SK-N-SH treated with all-trans-retinoic acid at 6 μM for 48 hours (cell line): Measurements from ENCODE around the gene DDI2.

Source experiments
- ATAC-seq: fragments of 200-7000 bp; cut with Tn5 transposase; 3 replicates; pipeline ENCODE4 v1.9.1; 2020; ENCODE audit warnings: mild to moderate bottlenecking, moderate library complexity
- ARNTL ChIP-seq: fragments of 450-650 bp; formaldehyde crosslinking; IDR thresholded peaks from 2 replicates; pipeline ENCODE4 v1.5.0; 2020; ENCODE audit warnings: low read depth, mild to moderate bottlenecking, moderate library complexity, borderline replicate concordance
- BACH2 ChIP-seq: fragments of 250-450 bp; sonication (Bioruptor Pico); IDR thresholded peaks from 2 replicates; pipeline ENCODE4 v1.9.0; 2021; ENCODE audit warnings: mild to moderate bottlenecking, borderline replicate concordance
- CSDC2 ChIP-seq: fragments of 250-450 bp; sonication (Bioruptor Pico); IDR thresholded peaks from 2 replicates; pipeline ENCODE4 v1.5.0; 2020; ENCODE audit warnings: mild to moderate bottlenecking, moderate library complexity
- ESRRG ChIP-seq: fragments of 250-450 bp; sonication (Bioruptor Pico); IDR thresholded peaks from 2 replicates; pipeline ENCODE4 v1.6.1; 2021; ENCODE audit warnings: mild to moderate bottlenecking
- GLIS3 ChIP-seq: fragments of 250-450 bp; sonication (Bioruptor Pico); IDR thresholded peaks from 2 replicates; pipeline ENCODE4 v1.5.0; 2020; ENCODE audit warnings: mild to moderate bottlenecking, moderate library complexity
- ISL1 ChIP-seq: fragments of 250-450 bp; sonication (Bioruptor Pico); IDR thresholded peaks from 2 replicates; pipeline ENCODE4 v2.1.2; 2022; ENCODE audit warnings: mild to moderate bottlenecking, moderate library complexity
- OSR1 ChIP-seq: fragments of 250-450 bp; sonication (Bioruptor Pico); IDR thresholded peaks from 2 replicates; pipeline ENCODE4 v1.8.0; 2022; ENCODE audit warnings: moderate library complexity, mild to moderate bottlenecking, inconsistent platforms
- PPARA ChIP-seq: fragments of 250-450 bp; sonication (Bioruptor Pico); IDR thresholded peaks from 2 replicates; pipeline ENCODE4 v1.5.0; 2020; ENCODE audit warnings: mild to moderate bottlenecking, borderline replicate concordance
- RARB ChIP-seq: fragments of 250-450 bp; sonication (Bioruptor Pico); IDR thresholded peaks from 2 replicates; pipeline ENCODE4 v1.8.0; 2021; ENCODE audit warnings: mild to moderate bottlenecking, moderate library complexity
- SNAI2 ChIP-seq: fragments of 250-450 bp; sonication (Bioruptor Pico); IDR thresholded peaks from 2 replicates; pipeline ENCODE4 v1.5.0; 2020; ENCODE audit warnings: mild to moderate bottlenecking, moderate library complexity
- TCF4 ChIP-seq: fragments of 250-450 bp; sonication (Bioruptor Pico); IDR thresholded peaks from 2 replicates; pipeline ENCODE4 v1.8.0; 2021; ENCODE audit warnings: mild to moderate bottlenecking, moderate library complexity, borderline replicate concordance
- ZC3H10 ChIP-seq: fragments of 250-450 bp; sonication (Bioruptor Pico); IDR thresholded peaks from 2 replicates; pipeline ENCODE4 v1.5.1; 2021; ENCODE audit warnings: mild to moderate bottlenecking, moderate library complexity
- ZFP3 ChIP-seq: fragments of 250-450 bp; sonication (Bioruptor Pico); IDR thresholded peaks from 2 replicates; pipeline ENCODE4 v1.5.0; 2020; ENCODE audit warnings: mild to moderate bottlenecking, moderate library complexity
- ZFP30 ChIP-seq: fragments of 450-650 bp; formaldehyde crosslinking; IDR thresholded peaks from 2 replicates; pipeline ENCODE4 v1.5.0; 2022; ENCODE audit warnings: mild to moderate bottlenecking, moderate library complexity
- ZNF565 ChIP-seq: fragments of 450-650 bp; formaldehyde crosslinking; conservative IDR thresholded peaks from 2 replicates; pipeline ENCODE4 v1.5.0; 2020; ENCODE audit warnings: low read depth, mild to moderate bottlenecking, moderate library complexity
- ZNF70 ChIP-seq: fragments of 450-650 bp; formaldehyde crosslinking; IDR thresholded peaks from 2 replicates; pipeline ENCODE4 v1.5.0; 2020; ENCODE audit warnings: mild to moderate bottlenecking, moderate library complexity
- ZNF8 ChIP-seq: fragments of 450-650 bp; formaldehyde crosslinking; IDR thresholded peaks from 2 replicates; pipeline ENCODE4 v1.5.0; 2020; ENCODE audit warnings: mild to moderate bottlenecking, moderate library complexity
- TF ChIP-seq, protein P1 (sequence below): fragments of 250-450 bp; sonication (Bioruptor Pico); IDR thresholded peaks from 2 replicates; pipeline ENCODE4 v1.8.0; 2021; ENCODE audit warnings: low read depth, mild to moderate bottlenecking, moderate library complexity, borderline replicate concordance
- TF ChIP-seq, protein P2 (sequence below): fragments of 250-450 bp; sonication (Bioruptor Pico); IDR thresholded peaks from 2 replicates; pipeline ENCODE4 v1.8.0; 2020; ENCODE audit warnings: mild to moderate bottlenecking, moderate library complexity, borderline replicate concordance

DDI2 gene

DNA sequence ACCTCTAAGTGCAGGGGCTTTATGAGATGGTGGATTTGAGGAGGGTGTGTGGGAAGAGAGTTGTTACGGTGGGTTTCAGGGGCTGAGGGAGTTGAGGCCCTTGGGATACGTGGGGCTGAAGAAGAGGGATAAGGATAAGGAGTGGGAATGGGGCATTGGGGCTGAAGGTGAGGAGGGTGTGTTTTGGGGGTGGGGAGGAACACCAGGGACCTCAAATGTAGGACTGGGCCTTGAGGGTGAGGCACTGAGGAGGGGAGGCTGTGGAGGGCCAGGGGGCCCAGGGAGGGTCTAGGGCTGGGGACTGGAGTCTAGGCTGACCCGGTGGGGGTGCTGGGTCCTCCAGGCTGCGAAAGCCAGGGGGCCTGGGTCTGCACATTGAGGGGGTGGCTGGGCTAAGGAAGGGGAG, 65.7 kb downstream of the DDI2 start:
- no peak for ATAC-seq
- TF ChIP-seq PPARA (CRISPR knock-in tag) = no peak

DNA sequence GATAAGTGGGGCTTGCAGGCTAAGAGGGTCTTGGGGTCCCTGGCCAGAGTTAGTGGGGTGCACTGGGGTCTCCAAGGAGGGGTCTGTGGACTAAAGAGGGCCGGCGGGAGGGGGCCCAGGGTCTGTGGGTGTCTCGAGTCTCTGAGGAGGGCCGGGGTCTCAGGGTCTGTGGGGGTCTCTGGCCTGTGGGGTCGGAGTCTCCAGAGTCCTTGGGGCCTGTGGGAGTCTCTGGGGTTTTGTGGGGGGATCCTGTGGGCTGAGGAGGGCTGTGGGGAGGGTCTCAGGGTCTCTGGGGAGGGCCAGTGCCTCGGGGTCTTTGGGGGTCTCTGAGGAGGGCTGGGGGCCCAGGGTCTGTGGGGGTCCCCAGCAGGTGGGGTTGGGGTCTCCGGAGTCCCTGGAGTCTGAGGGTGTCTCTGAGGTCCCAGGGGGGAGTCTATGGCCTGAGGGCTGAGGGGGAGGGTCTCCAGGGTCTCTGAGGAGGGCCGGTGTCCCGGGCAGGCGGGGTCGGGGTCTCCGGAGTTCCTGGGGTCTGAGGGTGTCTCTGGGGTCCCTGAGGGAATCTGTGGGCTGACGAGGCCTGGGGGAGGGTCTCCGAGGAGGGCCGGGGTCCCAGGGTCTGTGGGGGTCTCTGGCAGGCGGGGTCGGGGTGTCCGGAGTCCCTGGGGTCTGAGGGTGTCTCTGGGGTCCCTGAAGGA, 66.2 kb downstream of the DDI2 start:
- no peak for ATAC-seq
- TF ChIP-seq OSR1 = no peak
- TF ChIP-seq RARB (CRISPR knock-in tag) = no peak
- no peak for TF ChIP-seq ARNTL
- no peak for TF ChIP-seq TCF4 (CRISPR knock-in tag)
- TF ChIP-seq ESRRG (CRISPR knock-in tag) = no peak
- TF ChIP-seq CSDC2 (CRISPR knock-in tag) = no peak
- no peak for TF ChIP-seq ZC3H10
- TF ChIP-seq ZNF8 (CRISPR knock-in tag) = no peak
- TF ChIP-seq ISL1 (CRISPR knock-in tag) = no peak
- TF ChIP-seq ZFP3 (CRISPR knock-in tag) = no peak
- no peak for TF ChIP-seq SNAI2 (CRISPR knock-in tag)
- no peak for TF ChIP-seq ZFP30 (CRISPR knock-in tag)
- TF ChIP-seq, protein P1, sequence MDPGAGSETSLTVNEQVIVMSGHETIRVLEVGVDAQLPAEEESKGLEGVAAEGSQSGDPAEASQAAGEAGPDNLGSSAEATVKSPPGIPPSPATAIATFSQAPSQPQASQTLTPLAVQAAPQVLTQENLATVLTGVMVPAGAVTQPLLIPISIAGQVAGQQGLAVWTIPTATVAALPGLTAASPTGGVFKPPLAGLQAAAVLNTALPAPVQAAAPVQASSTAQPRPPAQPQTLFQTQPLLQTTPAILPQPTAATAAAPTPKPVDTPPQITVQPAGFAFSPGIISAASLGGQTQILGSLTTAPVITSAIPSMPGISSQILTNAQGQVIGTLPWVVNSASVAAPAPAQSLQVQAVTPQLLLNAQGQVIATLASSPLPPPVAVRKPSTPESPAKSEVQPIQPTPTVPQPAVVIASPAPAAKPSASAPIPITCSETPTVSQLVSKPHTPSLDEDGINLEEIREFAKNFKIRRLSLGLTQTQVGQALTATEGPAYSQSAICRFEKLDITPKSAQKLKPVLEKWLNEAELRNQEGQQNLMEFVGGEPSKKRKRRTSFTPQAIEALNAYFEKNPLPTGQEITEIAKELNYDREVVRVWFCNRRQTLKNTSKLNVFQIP (CRISPR knock-in tag) = no peak
- no peak for TF ChIP-seq PPARA (CRISPR knock-in tag)

DNA sequence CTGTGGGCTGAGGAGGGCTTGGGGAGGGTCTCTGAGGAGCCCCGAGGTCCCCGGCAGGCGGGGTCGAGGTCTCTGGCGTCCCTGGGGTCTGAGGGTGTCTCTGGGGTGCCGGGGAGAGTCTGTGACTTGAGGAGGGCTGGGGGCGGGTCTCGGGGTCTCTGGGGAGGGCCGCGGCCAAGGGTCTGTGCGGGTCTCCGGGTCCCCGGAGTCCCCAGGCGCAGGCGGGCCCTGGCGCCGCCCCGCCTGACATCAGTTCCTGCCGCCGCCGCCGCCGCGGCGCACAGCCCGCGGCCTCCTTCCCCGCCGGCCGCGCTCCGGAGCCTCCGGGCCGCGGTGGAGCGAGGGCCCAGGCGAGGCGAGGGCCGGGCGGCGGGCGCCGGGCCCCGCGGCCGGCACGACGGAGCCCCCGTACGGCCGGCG, 66.8 kb downstream of the DDI2 start, which contains the start of gene PLEKHM2:
PLEKHM2 (plus strand) TSS at position 279 of the 420 bp plus-strand sequence. CDS start 239 bp downstream, outside the sequence.
- TF ChIP-seq ZC3H10 (no peak), TCF4 (CRISPR knock-in tag) (no peak), ISL1 (CRISPR knock-in tag) (no peak), GLIS3 (CRISPR knock-in tag) (no peak), ESRRG (CRISPR knock-in tag) (no peak), ZNF8 (CRISPR knock-in tag) (no peak), PPARA (CRISPR knock-in tag) (no peak), ZNF565 (no peak), RARB (CRISPR knock-in tag) (no peak), CSDC2 (CRISPR knock-in tag) (no peak), ZNF70 (no peak), BACH2 (no peak)
- ATAC-seq = peak; percentile 78

DNA sequence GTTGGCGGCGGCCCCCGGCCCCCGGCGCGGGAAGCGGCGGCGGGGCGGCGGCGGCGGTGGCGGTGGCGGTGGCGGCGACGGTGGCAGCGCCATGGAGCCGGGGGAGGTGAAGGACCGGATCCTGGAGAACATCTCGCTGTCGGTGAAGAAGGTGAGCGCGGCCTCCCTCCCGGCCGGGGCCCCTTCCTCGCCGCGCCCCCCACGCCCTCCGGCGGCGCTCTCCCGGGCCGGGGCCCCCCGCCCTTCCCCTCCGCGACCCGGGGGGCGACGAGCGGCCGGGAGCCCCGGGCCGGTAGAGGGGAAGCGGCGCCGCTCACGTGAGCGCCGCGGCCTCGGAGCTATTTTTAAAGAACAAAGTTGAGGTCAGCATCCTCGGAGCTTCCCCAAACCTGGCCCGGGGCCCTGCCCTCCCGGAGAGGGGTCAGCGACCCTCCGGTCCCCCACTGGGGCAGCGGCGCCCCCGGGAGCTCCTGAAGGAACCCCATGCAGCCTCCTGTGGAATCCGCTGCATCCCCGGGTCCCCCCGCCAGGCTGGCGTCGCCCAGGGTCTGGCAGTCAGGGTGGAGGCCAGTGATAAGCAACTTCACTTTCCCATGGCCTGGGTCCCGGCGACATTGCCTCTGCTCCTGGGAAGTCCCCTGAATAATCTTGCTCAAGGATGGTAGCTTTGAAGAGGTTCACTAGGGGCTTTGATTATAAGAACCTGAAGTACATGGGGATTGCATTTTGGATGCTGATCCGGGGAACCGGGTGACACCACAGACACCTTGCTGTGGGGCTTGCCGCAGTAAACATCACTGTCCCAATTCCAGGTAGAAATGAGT, 67.4 kb downstream of the DDI2 start:
- peak; percentile 68 for ATAC-seq
- TF ChIP-seq, protein P2, sequence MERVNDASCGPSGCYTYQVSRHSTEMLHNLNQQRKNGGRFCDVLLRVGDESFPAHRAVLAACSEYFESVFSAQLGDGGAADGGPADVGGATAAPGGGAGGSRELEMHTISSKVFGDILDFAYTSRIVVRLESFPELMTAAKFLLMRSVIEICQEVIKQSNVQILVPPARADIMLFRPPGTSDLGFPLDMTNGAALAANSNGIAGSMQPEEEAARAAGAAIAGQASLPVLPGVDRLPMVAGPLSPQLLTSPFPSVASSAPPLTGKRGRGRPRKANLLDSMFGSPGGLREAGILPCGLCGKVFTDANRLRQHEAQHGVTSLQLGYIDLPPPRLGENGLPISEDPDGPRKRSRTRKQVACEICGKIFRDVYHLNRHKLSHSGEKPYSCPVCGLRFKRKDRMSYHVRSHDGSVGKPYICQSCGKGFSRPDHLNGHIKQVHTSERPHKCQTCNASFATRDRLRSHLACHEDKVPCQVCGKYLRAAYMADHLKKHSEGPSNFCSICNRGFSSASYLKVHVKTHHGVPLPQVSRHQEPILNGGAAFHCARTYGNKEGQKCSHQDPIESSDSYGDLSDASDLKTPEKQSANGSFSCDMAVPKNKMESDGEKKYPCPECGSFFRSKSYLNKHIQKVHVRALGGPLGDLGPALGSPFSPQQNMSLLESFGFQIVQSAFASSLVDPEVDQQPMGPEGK (CRISPR knock-in tag) = no peak
- TF ChIP-seq ESRRG (CRISPR knock-in tag) = no peak
- TF ChIP-seq TCF4 (CRISPR knock-in tag) = no peak
- no peak for TF ChIP-seq BACH2
- no peak for TF ChIP-seq ZNF8 (CRISPR knock-in tag)
- TF ChIP-seq ZNF70 = no peak
- no peak for TF ChIP-seq ZFP3 (CRISPR knock-in tag)
- no peak for TF ChIP-seq ZFP30 (CRISPR knock-in tag)
- no peak for TF ChIP-seq GLIS3 (CRISPR knock-in tag)
- TF ChIP-seq ZC3H10 = no peak

DNA sequence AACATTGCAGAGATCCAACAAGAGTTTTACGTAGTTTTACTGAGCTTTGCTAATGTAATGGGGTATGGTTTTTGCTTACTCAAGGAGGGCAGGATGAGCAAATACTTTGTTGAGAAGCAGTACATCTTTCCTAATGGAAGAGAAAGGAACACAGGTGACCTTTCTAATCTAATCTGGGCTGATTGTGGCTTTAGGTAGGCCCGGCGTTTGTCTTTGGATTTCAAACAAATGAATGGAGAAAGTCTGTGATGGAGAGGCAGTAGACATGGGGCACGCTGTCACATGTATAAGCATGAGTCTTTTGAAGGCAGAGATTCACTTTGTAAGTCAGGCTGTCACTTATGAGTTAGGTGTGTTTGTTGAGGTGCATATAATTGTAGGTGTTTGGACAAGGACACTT, 68.6 kb downstream of the DDI2 start:
- TF ChIP-seq RARB (CRISPR knock-in tag) (no peak), ISL1 (CRISPR knock-in tag) (no peak), PPARA (CRISPR knock-in tag) (no peak), GLIS3 (CRISPR knock-in tag) (no peak), OSR1 (no peak), ARNTL (no peak)
- TF ChIP-seq, protein P1 (CRISPR knock-in tag) = no peak
- no peak for ATAC-seq
